Left cardiac atrium (tissue), 4 donors: ENCODE measurements around the gene WDR33. TPM values are rescaled to one million over a fixed set of nuclear protein-coding genes. Genes with fewer than 3 reads are reported as not detected.
A peak's percentile ranks its signal among the peaks of the same experiment; 100 is the strongest.

ENCODE experiments used
- ATAC-seq, 2 donors: fragments of 200-7000 bp; cut with Tn5 transposase; one replicate each; pipeline ENCODE4 v1.9.1; 2020; ENCODE audit warnings: mild to moderate bottlenecking in 2 of 2, moderate library complexity in 2 of 2
- DNase-seq: peaks from one replicate; pipeline ENCODE4 v3.0.0-alpha.2; 2020
- intact Hi-C, 2 donors: fragments of 100-400 bp; cut with DNase I; formaldehyde crosslinking; loops; one replicate each; pipeline versions ENCODE4 v1.14.1 to v1.15.1; 2022 to 2023
- total RNA-seq, 2 donors: library from RNA; stranded (reverse); fragmentation: NEBNext Ultra II Directional; extraction: Animal tissue kit (Norgen Biotek cat#: 25700); gene quantifications; one replicate each; pipeline ENCODE4 v1.2.1, GENCODE V29; 2021
- donor health status: DM: no; HTN: yes; CAD: no.
- donor health status: DM: no; HTN: yes; CAD: no; lungs with severe emphysema.
- donor health status: DM: yes; HTN: yes; CAD: no.
- donor health status: Dilated cardiomyopathy.

WDR33 gene
- total RNA-seq, 2 donors from 2014 or later, result 34.8 to 36.6 TPM

DNA sequence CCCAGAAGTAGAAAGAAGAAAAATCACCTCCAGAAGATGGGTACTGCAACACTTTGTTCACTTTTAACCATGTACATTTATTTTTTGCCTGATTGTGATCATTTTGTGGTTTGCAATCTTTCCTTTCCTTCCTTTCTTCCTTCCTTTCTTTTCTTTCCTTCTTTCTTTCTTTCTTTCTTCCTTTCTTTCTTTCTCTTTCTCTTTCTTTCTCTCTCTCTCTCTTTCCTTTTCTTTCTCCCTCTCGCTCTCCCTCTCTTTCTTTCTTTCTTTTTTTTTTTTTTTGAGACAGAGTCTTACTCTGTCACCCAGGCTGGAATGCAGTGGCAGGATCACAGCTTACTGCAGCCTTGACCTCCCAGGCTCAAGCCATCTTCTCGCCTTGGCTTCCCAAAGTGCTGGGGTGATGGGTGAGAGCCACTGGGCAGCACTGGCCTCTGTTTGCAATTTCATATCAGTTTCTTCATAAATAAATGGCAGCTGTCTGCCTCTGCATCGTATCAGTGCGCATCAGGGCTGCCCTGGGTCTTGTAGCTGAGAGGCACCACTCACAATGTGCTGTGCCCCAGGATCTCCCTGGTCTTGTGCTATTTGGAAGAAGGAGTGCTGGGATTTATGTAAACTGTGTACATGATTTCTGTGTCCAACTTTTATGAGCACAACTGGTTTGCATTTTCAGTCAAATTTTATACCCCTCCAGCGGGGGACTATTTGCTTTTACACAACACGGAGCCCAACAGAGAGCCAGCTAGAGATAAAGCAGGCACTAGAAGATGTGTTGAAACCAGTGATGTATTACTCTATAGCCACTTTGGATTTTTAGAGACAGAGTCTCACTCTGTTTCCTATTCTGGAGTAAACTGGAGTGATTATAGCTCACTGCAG lies 128.8 kb downstream of the WDR33 start:
- ATAC-seq (no peak), DNase-seq (no peak)
- intact Hi-C loops, result no loop called here

DNA sequence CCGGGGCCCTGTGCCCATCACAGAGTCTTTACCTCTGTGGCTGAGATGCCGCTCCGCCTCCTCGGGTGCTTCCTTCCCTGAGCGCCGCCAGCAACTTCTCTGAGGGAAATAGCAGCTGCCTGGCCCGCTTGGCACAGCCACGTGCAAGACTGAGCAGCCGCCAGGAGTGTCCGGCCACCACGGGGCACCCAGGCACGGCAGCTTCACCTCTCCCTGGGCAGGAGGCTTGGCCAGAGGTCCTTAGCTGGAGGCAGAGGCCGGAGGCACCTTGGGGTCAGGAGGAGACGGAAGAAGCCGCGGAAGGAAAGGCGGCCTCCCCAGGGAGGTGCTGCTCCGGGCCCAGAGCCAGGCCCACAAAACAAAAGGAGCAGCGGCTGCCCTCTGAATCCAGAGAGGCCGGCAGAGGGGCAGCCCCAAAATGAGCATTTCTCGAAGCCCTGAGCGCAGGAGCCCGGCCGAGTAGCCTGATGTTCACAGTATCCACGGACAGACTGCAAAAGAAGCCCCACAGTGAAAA lies 129.6 kb downstream of the WDR33 start:
- peak; percentile 66 for DNase-seq
- peak; percentile 49 to 56 for ATAC-seq
- intact Hi-C loops, result no loop called here

DNA sequence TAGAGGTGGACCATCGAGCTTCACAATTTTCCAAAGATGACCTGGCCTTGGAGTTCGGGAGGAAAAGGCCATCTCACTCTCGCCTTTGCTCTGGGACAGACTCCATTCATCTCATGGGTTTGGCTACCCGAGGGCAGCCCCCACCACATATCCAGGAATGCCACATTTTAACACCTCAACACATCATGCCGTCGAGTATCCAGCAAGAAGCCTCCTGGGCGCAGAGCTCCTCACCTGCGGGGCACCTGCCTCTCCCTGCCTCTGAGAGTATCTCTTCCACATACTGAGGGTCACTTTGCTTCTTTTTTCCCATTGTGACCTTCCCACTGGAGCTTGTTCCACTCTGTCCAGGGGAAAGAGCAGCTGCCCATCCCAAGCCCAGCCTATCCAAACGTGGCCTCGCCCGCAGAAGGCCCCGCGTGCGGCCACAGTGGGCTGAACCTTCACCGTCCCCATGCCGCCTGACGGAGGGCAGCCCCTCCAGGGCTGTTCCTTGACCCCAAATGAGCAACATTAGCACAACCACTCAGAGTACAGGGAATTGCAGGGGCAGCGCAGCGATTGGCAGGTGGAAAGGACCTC lies 130.2 kb downstream of the WDR33 start:
- DNase-seq, result no peak
- no peak for ATAC-seq
- intact Hi-C loops, result no loop called here

DNA sequence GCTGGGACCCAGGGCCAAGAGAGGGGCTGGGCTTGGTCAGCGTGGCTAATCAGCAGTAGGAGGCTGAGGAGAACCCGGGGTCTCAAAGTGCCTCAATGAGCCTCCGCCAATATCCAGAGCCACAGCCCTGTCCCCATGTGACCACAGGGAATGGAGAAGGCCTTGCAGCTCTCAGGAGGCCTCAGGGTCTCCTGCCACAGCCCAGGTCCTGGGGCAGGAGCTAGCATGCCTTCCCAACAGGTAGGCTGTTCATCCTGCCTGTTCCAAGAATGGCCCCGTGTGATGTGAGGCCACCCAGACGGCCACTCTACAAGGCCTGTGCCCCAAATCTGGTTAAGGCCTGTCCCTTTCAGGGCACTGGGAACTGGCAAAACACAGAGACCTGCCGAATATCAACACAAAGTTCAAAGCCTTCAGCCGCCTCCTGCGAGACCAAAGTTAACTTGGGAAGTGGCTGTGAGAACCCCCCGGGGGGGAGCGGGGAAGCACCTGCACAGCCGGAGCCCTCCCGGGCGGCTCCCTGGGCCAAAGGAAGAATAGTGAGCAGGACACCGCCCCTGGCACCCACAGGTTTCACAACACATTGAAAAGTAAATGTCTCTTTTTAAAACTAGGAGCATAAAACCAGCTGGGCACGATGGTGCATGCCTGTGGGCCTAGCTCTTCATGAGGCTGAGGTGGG lies 131.2 kb downstream of the WDR33 start:
- DNase-seq (no peak), ATAC-seq (no peak)
- intact Hi-C loops, result no loop called here

DNA sequence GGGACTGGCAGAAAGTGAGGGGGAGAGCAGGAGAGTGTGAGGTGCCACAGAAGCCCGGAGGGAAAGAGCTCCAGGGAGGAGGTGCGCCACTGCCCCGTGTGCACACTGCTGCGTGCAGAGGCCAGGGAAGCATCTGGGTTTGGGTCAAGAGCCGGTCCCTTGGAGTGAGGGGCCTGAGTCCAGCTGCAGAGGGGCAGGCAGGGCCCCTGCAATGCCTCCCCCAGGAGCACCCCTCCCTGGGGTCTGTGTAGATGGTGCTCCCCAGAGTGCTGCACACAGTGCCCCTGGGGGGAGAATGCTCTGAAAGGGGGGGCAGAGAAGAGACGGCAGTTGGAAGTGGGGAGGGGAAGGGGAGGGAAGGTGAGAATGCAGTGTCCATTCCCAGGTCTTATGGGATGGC lies 132.0 kb downstream of the WDR33 start:
- intact Hi-C loops, result no loop called here
- ATAC-seq (no peak), DNase-seq (no peak)

DNA sequence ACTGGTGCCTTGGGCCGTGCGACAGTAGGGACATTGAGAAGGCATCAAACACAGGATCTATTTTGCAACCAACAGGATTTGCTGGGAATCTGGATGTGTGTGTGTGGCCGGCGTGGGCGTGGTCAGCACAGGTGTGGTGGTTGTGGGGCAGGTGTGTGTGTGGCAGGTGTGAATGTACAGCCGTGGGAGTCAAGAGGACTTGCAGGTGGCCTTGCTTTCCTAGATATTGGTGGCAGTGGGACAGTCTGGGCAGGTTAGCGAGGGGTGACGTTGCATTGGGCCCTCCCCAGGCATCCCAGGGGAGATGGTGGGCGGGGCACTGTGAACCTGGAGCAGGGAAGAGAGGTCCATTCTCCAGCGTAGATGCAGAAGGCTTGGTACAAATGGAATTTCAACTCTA lies 132.4 kb downstream of the WDR33 start:
- intact Hi-C loops, result no loop called here
- DNase-seq, result no peak
- no peak for ATAC-seq

DNA sequence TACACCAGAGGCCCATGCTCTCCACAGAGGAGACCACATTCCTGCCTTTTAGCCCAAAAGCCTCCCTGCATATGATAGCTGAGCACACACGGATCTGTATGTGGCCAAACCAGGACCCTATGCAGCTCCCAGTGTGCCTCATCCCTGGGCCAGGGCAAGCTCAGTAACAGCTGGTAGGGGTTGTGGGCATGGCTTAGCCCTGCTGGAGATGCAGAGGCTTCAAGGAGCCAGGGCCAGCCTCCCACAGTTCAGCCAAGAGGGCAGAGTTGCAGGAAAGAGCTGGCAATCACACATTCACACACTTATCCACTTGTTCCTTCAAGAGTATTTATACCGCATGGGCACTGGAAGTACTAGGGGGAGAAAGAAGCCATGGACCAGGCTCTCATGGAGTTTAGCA lies 134.1 kb downstream of the WDR33 start:
- no peak for ATAC-seq
- intact Hi-C loops, result no loop called here
- no peak for DNase-seq

DNA sequence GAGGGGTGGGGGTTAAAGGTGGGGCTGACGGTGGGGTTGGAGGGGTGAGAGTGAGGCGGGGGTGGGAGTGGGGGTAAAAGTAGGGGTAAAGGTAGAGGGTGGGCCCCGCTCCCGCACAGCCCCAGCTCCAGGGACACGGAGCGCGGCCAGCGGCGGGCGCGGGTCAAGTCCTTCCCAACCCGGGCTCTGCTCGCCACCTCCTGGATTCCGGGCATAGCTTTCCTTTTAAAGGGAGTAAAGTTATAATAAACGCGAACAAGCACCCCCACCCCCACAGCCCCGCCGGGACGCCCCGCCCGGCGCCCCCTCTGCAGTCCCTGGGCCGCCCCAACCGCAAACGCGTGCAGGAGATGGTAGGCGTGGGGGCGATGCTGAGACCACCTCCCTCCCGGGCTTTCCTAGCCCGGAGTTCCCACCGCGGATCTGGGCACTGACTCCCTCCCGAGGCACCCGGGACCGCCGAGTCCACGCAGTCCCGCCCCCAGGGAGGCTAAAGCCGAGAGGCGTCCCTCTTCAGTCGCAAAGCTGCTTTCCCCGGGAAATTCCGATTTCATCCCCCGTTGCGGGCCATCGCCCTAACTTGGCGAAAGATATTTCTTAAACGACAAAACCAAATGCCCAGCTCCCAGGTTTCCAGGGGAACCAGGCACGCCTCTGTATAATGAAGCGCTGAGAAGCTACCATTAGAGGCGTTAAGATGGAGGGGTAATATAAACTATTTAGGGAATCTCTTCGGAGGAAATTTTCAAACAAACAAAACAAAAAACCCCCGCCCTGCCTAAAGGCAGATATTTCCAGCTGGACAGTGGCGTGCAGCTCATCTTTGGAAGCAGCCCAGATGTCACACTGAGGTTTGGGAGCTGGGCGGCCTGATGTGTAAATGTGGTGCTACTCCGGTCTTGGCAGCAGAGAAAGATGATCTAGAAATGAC lies 135.4 kb downstream of the WDR33 start, which contains the start of gene LIMS2:
TSS of gene LIMS2 (minus strand) at position 200 of the 931 bp plus-strand sequence. CDS start 506 bp downstream, outside the sequence.
- peak; percentile 71 for DNase-seq

DNA sequence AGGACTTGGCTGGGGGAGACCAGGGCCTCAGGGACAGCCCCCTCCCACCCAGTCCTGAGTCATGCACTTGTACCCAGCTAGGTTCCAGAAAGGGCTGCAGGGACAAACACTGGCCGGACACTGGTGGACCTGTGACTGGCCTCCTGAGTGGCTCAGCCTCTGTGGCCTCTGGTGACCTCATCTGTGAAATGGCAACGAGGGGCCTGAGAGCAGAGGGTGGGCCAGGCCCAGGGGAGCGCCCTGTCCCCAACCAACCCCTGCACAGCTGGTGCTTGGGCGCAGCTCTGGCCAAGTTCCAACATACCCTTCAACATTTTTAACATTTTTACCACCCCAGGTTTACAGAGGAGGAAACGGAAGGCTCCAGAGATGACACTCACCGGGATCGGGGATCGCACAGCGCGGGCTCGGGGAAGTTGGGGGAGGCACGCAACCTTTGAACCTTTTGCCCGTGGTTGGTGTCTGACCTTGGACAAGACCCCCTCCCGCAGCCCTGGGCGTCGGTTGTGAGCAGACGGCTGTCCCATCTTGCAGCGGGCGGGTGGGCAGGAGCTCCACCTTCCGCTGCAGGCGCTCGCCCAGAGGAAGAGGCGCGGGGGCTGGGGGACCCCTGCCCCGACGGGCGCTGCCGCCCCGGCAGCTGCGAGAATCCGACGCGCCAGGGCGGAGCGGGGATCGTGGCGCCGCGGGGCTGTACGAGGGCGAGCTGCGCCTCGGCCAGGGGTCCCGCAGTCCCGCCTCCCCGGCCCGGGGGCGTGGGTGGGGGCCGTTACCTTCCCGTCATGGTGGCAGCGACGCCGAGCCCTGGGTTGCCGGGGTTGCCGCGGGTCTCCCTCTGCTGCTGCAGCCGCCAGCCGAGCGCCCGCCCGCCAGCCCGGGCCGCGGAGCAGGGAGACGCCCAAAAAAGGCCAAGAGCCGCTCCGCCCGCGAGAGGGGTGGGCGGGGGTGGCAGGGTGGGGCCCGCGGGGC lies 136.4 kb downstream of the WDR33 start:
- ATAC-seq (peak; percentile 62 to 67), DNase-seq (peak; percentile 64)
- intact Hi-C loops, result no loop called here

More for the DNA sequence above, 135.4 kb downstream of the WDR33 start, which contains the start of gene LIMS2:
- ATAC-seq, result peak; percentile 46 to 67
- intact Hi-C loops, result no loop called here

DNA sequence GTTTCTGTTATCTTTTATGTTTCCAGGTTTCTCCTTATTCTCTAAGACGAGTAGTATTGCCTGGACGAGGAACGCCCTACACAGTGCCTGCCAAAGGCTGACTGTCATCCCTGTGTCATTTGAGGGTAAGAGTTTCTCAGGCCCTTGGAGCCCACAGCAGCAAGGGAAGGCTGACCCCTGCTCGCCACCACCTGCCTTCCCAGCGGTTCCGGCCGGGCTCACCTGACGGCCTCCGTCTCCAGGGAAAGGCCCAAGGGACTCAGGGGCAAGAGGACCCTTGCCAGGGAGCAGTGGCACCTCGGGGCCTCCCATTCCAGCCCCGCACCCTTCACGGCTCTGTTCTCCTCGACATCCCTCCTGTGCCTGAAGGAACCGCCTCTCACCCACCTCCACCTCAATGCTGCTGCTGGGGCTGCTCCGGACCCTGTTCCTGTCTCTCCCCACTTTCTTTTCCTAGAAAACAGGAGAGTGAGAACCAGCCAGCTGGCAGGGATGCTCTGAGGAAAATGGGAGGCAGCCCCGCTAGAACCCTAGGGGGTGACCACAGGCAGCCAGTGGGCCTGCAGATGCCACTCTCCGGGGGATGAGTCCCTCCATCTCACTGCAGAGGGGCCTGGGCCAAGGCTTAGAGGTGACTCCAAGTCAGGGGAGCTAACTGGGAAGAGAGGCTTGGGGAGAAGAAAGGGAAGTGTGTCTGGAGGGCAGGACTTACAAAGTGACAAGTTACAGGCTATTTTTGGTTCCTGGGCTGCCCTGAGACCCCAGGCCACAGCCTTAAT lies 137.5 kb downstream of the WDR33 start:
- ATAC-seq (peak in 1 of 2 donors; percentile 14), DNase-seq (peak; percentile 40)
- intact Hi-C loops, result no loop called here

DNA sequence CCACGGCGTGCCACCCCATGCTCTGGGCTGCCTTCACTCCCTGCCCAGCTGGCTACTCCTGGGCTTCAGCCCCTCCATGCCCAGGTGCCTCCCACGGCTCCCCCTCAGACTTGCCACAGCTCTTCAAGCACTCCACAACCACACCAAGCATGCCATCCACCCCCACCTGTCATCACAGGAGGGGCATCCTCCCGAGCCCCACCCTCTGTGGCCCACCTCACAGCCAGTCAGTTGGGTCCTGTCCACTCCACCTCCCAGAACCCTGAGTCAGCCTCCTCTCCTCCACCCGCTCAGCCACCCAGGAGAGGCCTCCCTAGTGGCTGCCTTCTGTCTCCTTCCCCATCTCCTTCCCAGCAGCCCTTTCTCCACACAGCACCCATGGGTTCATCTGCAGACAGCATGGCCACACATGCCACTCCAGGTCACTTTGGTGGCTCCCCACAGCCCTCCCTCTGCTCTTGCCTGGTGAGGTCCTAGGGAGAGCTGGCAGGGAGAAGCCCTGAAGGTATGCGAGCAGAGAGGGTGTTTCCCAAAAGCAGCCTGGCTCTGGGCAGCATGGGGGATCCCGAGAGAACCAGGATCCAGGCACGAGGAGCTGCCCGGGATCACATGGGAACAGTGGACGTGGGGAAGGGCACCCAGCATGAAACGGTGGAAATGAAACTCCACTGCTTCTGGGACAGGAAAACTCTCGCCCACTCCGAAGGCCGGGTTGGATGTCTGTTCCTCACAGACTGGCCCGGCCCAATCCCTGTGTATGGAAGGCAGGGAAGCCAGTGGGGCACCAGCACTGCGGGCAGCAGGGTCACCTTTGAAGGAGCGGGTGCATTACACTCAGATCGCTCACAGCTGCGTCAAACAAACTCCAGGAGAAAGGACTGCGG lies 138.4 kb downstream of the WDR33 start:
- DNase-seq (no peak), ATAC-seq (peak; percentile 1 to 4)
- intact Hi-C loops, result no loop called here

DNA sequence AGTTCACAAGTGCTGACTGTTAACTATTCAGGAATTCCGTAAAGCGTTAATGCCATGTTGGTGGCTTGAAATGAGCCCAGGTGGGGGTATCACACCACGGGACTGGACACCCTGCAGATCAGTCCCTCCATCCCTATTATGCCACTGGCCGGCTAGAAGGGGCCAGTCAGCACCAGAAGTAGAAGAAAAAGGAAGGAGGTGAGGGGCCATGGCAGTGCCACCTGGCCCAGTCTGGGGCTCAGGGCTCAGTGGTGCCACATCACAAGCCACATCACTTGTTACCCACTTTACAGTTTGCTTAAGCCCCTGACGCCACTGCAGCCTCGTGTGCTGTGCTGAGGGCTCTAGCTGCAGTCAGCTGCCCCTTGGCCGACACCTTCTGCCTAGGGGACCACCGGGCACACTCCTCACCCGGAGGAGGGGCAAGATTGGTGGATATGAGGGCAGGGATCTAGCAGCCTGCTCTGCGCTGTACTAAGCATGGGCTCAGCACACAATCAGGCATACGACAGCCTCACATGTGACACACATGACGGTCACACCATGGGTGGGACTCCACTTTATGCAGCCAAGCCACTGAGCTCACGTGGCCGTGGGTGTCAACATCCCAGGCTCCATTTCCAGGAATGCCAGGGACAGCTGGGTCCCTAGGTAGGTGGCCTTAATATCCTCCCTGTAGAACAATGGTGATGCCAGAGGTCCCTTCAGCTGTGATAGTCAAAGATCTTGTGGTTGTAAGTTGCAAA lies 139.2 kb downstream of the WDR33 start:
- intact Hi-C loops, result no loop called here
- DNase-seq, result no peak
- no peak for ATAC-seq

DNA sequence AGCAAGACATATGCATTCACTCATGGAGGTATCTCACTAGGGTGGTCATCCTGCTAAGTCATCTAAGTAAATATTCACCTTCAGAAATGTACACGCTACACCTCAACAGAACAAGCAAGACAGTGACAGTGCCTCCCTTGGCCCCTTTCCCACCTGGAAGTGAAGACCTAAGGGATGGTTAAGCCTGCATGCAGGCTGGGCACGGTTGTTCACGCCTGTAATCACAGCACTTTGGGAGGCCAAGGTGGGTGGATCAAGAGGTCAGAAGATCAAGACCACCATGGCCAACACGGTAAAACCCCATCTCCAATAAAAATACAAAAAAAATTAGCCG lies 140.0 kb downstream of the WDR33 start:
- intact Hi-C loops, result no loop called here
- ATAC-seq, result no peak
- DNase-seq, result no peak

DNA sequence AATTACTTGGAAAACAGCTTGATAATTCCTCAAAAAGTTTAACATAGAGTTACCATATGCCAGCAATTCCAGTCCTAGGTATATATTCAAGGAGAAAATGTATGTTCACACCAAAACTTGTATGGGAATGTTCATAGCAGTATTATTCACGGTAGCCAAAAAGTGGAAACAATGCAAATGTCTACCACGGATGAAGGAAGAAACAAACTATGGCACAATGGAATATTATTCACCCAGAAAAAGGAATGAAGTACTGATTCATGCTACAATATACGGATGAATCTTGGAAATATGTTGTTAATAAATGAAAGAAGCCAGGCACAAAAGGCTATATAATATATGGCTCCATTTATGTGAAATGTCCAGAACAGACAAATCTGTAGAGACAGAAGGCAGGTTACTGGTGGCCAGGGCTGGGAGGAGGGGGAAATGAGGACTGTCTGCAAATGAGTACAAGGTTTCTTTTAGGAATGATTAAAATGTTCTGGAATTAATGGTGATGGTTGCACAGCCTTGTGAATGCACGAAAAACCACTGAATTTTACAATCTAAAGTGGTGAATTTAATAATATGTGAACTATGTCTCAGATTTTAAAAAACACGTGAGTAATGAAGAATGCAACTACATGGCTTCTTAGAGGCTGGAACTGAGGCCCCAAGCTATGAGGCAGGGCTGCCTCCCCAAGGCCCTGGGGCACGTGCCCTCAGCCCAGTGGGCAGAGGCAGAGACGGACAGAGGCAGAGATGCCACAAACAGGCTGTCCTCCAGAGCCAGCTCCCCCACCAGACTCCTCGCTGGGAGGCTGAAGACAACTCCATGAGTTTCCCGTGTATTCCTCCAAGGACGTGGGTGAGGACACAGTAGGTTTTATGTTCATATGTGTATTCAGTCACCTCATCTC lies 140.7 kb downstream of the WDR33 start:
- DNase-seq (no peak), ATAC-seq (no peak)
- intact Hi-C loops, result no loop called here
